GM19035 (cell line): Measurements from ENCODE around the gene MDN1.
"Not testable (repeated sequence)": the region's sequence is repeated elsewhere in the genome, so short reads cannot be mapped to it uniquely, and the experiment has no call there.

ENCODE experiments used
- ATAC-seq: cut with Tn5 transposase; IDR thresholded peaks from one replicate; pipeline ENCODE4 v1.9.1; 2021; ENCODE audit not compliant: unreplicated experiment

Gene MDN1

DNA sequence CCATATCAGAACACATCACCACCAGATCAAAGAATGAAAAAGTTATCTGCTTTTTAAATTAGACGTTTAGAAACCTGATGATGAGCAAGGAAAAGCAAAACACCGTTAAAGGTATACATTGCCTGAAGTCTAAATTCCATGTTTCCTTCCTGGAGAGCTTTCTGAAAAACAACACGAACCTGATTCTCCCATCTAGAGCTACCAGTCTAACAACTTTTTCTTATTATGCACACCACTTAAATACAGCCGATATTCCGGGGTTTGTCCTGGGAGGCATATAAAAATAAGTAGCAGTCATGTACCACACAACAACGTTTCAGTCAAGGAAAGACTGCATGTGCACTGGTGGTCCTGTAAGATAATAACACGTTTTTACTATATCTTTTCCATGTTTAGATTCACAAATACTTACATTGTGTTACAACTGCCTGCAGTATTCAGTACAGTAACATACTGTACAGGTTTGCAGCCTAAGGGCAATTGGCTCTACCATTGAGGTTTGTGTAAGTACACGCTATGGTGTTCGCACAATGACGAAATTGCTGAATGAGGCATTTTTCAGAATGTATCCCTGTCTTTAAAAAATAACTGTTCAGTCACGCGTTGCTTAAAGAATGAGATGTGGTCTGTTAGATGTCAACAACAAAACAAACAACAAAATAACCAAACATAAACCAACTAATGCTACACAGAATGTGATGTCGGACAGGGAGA, 162.0 kb downstream of the MDN1 start:
- ATAC-seq = no peak

DNA sequence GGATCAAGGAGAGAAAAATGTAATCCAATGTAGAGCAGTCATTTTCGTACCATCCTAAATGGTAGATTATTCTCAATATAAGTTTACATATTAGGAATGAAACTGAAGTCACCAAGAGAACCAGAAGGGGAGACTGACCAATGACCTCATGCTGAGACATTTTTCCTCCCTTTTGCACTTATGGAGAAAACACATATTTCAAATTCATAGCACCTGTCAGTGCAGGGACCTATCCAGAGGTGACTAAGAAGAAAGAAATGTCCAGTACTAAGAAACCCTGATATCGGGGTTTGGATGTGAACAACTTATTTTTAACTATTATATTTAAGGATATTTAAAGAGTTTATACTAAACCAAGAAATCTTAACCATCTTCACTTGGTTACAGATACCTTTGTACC, 164.5 kb downstream of the MDN1 start:
- no peak for ATAC-seq

DNA sequence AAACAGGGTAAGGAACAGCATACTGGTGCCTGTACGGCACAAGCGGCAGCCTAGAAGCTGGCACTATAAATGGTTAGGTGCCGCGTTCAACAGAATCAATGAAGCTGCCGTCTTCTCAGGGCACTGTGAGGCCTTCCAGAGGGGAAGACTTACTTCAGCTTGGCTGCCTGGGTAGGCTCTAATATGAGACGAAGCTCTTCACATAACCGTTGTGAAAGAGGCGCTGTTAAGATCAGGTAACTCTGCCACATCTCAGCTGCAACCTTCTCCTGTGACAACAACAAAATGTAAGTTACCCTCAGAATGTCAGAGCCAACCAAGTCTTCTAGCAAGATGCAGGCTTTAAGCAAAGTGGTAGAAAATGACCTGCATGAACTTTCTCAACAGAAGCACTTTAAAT, 169.0 kb downstream of the MDN1 start:
- ATAC-seq = no peak

DNA sequence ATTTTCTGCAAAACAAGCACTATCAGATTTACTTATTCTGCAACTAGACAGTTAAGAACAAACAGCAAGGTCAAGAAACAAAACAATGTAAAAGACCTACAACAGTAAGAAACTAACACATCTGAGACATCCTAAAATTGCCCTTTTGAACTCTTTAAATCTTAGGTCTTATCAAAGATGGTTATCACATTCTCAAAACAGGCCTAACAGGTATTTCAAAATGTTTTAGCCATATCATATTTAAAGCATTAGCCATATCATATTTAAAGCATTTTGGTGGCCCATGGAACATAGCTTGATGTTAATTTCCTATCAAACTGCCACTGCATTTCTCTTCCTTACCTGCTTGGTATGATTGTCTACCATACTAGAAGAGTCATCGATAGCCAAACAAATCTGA, 169.9 kb downstream of the MDN1 start:
- ATAC-seq = no peak

DNA sequence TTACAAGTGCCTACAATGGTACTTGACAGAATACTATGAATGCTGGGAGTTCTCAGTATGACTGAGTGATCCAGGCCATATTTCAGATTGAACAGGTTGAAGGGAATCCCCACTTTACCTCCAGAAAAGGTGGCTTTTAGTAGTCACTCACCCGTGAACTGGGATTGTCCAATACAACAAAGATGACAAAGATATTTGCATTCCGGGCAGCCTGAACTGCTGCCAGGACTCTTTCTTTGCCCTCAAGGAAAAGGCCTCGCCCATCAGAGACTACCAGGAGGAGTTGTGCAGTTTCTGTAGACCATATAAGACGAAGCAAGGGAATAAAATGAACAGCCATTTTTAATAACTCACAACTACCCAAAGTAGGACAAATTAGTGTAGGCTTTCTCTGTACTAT, 174.7 kb downstream of the MDN1 start:
- ATAC-seq = no peak

DNA sequence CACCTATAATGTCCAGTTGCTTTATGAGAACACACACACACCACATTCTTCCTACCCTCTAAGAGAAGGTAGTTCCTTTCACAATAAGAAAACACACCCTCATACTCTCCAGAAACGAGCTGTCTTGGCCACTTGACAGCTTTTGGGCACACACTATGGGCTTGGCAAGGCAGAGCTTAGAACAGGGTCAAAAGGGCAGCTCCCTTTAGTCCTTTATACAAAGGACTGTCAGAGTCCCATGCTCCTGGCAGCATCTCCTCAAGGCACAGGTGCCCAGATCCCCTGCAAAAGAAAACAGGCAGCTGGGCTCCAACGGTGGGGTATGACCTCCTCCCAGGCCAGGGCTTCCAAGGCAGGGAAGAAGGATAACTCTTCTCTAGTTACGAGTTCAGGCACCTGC, 176.2 kb downstream of the MDN1 start:
- ATAC-seq = no peak

DNA sequence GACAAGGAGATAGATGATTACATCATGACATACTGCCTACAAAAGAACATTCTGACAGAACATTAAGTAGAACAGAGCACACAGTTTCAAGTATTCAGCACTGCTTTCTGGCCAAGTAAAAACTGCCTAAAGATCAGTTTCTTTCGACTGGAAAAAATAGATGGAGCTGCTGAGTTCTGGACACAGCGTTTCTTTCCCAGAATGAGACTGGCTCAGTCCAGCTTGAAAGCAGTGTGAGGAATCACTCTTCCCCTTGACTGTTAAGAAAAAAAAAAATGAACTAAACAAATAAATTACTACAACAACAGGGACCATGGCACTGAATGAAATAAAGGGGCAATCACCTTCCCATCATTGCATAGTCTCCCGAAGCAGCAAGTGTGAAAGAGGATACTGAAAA, 176.6 kb downstream of the MDN1 start:
- ATAC-seq = no peak

DNA sequence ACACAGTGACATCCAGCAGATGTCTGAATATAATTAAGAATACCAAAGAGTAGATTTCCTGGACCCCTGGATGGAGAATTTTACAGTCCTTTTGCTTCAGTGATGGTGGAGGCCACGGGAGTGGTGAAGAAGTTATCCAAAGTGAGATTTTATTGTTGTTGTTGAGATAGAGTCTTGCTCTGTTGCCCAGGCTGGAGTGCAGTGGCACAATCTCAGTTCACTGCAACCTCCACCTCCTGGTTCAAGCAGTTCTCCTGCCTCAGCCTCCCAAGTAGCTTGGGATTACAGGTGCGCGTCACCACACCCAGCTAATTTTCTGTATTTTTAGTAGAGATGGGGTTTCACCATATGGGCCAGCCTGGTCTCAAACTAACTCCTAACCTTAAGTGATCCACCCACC, 178.0 kb downstream of the MDN1 start:
- ATAC-seq = not testable (repeated sequence)

DNA sequence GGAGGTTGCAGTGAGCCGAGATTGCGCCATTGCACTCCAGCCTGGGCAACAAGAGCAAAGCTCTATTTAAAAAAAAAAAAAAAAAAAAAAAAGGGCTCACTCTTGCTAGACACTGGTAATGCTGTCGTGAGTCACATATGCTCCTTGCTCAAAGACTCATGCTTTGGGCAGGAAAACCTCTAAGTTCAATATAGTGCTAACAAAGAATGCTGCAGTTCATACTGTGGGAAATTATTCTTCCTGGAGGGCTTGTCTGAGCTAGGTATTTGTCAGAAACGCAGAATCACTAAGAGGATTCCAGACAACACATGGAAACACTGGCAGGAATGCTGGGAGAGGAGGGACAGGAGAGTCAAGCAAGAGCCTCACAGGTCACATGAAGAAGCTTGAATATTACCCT, 178.8 kb downstream of the MDN1 start:
- no peak for ATAC-seq

DNA sequence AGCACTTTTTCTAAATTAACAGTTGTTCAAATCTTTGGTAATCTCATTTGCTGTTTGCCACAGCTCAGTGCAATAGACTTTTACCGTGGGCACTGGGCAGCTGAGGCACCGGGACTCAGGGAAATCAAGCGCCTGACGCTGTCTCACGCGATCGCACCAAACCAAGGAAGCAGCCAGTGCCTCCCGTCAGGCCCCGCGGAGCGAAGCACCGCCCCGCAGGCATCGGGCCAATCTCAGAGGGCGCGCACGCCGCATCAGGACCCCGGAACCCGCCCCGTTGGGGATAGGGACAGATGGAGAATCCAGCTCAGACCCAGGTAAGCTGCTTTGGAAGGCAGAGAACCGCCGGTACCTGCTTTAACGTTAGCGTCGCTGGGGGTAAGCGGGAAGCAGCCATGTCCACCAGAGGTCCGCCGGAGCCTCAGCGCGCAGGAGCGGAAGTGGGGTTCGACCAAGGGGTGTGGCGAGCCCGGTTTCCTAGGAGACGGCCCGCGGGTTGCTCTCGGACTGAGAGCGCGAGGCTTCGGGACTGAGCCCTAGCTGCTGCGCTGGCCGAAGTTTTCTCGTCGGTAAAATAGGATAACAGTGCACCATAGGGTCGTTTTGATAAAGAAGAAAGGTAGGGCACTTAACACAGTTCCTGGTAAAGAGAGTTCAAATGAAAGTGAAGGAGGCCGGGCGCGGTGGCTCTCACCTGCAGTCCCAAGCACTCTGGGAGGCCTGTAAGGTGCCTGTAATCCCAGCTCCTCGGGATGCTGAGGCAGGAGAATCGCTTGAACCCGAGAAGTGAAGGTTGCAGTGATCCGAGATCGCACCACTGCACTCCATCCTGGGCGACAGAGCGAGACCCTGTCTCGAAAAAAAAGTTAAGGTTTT, 181.0 kb downstream of the MDN1 start, which contains the start of gene LYRM2:
Gene LYRM2, minus strand, starts transcription at position 428 of the 876 bp plus-strand sequence. Its CDS starts 31 bp downstream, at position 397.
- ATAC-seq = peak; percentile 98

DNA sequence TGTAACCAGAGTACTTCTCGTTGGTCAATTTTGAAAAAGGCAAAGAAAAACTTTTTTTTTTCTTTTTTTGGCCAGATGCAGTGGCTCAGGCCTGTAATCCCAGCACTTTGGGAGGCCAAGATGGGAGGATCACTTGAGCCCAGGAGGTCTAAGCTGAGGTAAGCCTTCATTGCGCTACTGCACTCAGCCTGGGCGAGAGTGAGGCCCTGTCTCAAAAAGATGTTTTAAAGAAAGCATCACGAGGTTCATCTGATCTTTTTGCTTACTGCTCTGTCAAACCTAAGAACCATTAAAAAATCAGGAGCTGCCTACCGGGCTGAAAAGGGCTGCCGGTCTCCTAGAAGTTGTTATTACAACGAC, 181.7 kb downstream of the MDN1 start:
- ATAC-seq = peak; percentile 5

DNA sequence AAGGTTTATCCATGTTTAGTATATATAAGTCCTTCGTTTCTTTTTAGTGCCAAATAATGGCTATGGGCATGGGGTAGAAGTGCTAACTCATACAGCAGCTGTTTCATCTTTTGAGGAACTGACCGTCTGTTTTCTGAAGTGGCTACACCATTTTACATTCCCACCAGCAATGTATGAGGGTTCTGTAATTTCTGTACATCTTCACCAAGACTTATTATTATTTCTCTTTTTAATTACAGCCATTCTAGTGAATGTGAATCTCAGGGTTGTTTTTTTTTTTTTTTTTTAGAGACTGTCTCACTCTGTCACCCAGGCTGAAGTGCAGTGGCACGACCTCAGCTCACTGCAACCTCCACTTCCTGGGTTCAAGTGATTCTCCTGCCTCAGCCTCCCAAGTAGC, 183.2 kb downstream of the MDN1 start:
- not testable (repeated sequence) for ATAC-seq

DNA sequence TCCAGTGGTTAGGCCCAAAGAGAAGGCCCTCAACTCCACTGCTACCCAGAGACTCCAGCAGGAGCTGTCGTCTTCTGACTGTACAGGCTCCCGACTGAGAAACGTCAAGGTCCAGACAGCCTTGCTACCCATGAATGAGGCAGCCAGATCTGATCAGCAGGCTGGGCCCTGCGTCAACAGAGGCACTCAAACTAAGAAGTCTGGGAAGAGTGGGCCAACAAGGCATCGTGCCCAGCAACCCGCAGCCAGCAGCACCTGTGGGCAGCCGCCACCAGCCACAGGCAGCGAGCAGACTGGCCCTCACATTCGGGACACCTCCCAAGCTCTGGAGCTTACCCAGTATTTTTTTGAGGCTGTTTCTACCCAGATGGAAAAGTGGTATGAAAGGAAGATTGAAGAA, 189.1 kb downstream of the MDN1 start:
- ATAC-seq = no peak

DNA sequence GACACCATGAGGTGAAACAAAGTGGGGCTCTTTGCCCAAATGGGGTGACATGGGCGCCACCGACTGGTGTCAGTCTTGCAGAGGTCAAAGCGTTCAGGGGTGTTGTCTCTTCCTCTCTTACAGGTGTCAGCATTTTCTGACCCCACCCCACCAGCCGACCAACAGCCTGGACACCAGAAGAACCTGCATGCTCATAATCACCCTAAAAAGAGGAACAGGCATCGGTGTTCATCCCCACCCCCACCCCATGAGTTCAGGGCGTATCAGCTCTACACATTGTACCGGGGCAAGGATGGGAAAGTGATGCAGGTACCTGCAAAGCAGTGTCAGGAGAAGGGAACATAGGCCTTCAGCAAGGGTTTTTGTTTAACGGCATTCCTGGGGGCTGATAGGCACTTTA, 195.8 kb downstream of the MDN1 start:
- ATAC-seq = no peak

DNA sequence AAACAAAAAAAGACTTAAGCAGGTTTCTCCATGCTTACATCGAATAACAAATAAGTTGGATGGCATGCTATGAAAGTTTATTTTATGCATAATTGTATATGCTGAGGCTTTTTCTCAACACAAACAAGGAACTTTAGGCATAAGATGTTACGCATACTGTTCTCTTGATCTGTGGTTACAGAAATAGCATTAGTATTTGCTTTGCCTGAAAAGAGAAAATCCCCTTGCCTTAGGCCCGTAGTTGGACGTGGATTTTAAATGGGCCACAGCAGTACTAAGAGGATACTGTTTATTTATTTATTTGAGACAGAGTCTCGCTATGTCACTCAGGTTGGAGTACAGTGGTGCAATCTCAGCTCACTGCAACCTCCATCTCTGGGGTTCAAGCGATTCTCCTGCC, 200.0 kb downstream of the MDN1 start:
- no peak for ATAC-seq

DNA sequence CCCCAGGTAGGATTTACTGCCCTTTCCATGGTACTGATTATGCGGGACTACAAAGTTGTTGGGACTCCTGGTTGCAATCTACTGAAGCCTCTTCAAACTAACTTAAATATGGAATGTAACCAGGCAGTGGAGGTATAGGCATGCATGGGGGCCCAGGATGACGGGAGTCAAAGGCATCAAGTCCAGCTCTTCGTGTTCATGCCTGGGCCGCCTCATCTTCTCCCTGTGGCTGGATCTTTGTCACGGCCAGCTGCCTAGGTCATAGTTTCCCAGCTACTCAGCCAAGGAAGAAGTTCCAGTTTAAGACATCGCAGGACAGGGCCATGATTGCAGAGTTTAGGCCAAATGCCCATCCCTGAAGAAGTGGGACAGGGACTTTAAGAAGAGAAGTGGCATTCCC, 201.6 kb downstream of the MDN1 start:
- ATAC-seq = no peak

DNA sequence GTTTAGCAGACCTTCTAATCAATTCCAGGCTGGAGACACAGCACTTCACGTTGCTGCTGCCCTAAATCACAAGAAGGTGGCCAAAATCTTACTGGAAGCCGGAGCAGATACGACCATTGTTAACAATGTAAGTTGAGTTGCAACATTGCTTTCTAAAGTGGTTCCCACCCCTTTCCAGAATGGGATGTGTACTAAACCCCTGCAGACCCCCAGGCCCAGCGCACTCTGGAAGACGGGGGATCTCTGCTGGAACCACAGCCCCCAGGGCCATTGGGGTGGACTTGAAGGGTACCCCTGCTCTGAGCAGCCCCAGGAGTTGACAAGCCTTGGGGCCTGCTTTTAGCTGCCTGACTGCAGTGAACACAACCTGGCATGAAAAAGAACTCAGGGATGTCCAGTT, 203.1 kb downstream of the MDN1 start:
- ATAC-seq = no peak

DNA sequence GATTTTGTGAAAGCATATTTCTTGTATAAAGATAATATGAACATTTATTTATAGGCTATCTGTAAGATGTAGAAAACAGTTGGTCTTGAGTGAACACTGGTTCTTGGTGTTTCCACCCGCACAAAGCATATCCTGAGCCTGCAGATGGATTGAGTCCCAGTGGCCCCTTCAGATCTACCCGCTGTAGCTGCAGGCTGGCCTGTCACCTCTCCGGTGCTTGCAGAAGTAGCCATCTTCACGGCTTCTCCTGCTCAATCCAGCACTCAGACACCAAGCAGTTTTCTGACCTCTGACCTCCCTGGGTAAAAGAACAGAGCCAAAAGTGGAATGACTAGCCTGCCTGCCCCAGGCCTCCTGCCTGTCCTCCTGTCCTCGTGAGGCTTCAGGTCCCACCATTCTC, 203.7 kb downstream of the MDN1 start:
- no peak for ATAC-seq

DNA sequence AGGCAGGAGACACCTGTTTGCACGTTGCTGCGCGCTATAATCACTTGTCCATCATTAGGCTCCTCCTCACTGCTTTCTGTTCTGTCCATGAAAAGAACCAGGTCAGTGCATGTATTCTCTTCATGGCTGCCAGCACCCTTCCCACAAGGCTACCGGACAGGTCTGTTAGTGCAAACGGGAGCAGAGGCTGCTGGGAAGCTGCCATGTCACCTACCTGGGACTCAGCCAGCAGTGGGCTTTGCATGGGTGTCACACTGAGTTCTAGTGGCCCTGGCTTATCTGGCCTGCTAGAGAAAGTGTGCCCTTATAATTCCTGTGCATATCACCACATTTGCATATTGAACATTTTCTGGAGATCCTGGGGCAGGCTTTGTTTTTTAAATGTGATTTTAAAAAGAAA, 205.8 kb downstream of the MDN1 start:
- ATAC-seq = no peak

DNA sequence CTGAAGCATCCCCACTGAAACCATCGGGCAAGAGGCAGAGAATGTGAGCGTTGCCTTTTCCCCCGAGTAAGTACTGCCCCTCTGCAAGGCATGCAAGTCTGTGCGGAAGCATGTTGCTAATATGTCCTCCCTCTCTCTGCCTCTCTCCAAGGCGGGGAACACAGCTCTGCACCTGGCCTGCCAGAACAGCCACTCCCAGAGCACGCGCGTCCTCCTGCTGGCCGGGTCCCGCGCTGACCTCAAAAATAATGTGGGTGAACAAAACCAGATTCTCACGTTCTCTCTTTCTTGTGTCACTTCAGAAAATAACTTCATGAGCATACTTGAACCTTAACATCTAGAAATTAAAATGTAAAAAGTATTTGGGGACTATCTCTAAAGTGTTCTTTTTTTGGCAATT, 207.5 kb downstream of the MDN1 start:
- no peak for ATAC-seq

DNA sequence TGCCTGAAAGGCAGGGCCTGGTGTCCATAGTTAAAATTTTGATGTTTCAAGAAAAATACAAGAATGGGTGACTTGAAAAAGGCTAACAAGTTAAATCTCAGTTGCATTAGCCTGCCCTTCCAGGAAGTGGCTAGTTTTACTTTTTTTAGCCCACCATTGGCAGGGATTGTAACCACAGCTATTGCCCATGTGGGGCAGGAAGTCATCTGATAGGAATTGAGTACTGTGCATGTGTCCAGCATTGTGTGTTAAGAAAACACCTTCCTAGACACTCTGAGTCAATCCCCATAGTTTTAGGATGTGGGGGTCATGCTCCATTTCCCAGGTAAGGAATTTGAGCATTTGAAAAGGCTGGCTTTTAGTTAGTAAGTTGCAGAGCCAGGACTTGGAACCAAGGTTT, 207.9 kb downstream of the MDN1 start:
- no peak for ATAC-seq

DNA sequence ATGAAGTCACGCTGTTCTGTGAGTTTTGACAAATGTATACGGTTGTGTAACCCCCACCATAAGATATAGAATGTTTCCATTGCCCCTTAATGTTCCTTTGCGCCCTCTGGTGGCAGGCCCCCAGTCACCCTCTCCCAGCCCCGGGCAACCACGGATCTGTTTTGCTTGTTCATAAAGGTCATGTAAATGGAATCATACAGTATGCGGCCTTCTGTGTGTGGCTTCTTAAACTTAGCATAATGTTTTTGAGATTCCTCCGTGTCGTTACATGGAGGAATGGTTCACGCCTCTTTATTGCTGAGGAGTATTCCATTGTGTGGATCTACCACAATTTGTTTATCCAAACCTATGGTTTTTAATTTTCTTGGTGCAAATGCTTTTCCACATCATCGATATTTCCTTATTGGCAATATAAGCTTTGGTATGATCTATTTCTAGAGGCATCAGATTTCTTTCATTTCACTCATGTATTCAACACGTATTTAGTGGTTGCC, 209.4 kb downstream of the MDN1 start:
- ATAC-seq = peak; percentile 77
